CD14-positive monocyte (primary cell): Measurements from ENCODE around the gene XDH. TPM values are rescaled to one million over a fixed set of nuclear protein-coding genes. Genes with fewer than 3 reads are reported as not detected.
A peak's percentile ranks its signal among the peaks of the same experiment; 100 is the strongest.

Source experiments
- DNase-seq, 3 donors: peaks; one replicate each; pipeline ENCODE4 v3.0.0-alpha.2; 2011 to 2022
- H2AFZ ChIP-seq: 2 replicates; pipeline ENCODE4 v1.6.0; 2012; ENCODE audit warnings: mild to moderate bottlenecking, low read depth, low read length, inconsistent platforms; ENCODE audit not compliant: insufficient read depth, poor library complexity, severe bottlenecking
- H3K27ac ChIP-seq, 2 donors: 1 replicate in 1 of 2; 2 replicates in 1 of 2; pipeline ENCODE4 v1.5.1; 2012 to 2013; ENCODE audit warnings: low read length in 2 of 2, control low read depth in 1 of 2, inconsistent platforms in 1 of 2, low read depth in 1 of 2, mild to moderate bottlenecking in 1 of 2
- H3K27me3 ChIP-seq, 2 donors: one replicate each; pipeline versions ENCODE4 v1.6.0 to v1.6.1; 2011 to 2013; ENCODE audit warnings: low read length in 2 of 2; ENCODE audit not compliant: control insufficient read depth in 2 of 2, insufficient read depth in 2 of 2
- H3K36me3 ChIP-seq, 2 donors: replicated peaks in 1 of 2; 1 replicate in 1 of 2; 2 replicates in 1 of 2; pipeline versions ENCODE4 v1.5.1 to v1.6.1; 2012 to 2013; ENCODE audit warnings: low read length in 2 of 2, control low read depth in 1 of 2, inconsistent platforms in 1 of 2, mild to moderate bottlenecking in 1 of 2; ENCODE audit not compliant: insufficient read depth in 2 of 2, control insufficient read depth in 1 of 2
- H3K4me1 ChIP-seq, 2 donors: 1 replicate in 1 of 2; 2 replicates in 1 of 2; pipeline versions ENCODE4 v1.5.1 to v1.6.1; 2012 to 2013; ENCODE audit warnings: low read length in 2 of 2, control low read depth in 1 of 2, inconsistent platforms in 1 of 2, mild to moderate bottlenecking in 1 of 2, moderate library complexity in 1 of 2; ENCODE audit not compliant: insufficient read depth in 2 of 2, control insufficient read depth in 1 of 2
- H3K4me2 ChIP-seq: replicated peaks from 2 replicates; pipeline ENCODE3; 2012; ENCODE audit warnings: low read length, moderate library complexity, mild to moderate bottlenecking; ENCODE audit not compliant: poor library complexity, severe bottlenecking; ENCODE audit errors: extremely low read depth
- H3K4me3 ChIP-seq, 3 experiments: fragments of 200-600 bp in 1 of 3; sonication (generic) in 1 of 3; replicated peaks in 1 of 3; 1 replicate in 2 of 3; 2 replicates in 1 of 3; pipeline ENCODE4 v1.5.1; 2011 to 2013; ENCODE audit warnings: low read length in 3 of 3, mild to moderate bottlenecking in 3 of 3, control low read depth in 2 of 3, low read depth in 2 of 3, inconsistent platforms in 1 of 3, moderate library complexity in 1 of 3
- H3K79me2 ChIP-seq: 2 replicates; pipeline ENCODE4 v1.6.0; 2012; ENCODE audit warnings: mild to moderate bottlenecking, control low read depth, inconsistent platforms, low read length, moderate library complexity; ENCODE audit not compliant: insufficient read depth
- H3K9ac ChIP-seq: 2 replicates; pipeline ENCODE4 v1.6.0; 2017; ENCODE audit warnings: low read length, mild to moderate bottlenecking; ENCODE audit not compliant: insufficient read depth, poor library complexity, severe bottlenecking
- H3K9me3 ChIP-seq, 2 donors: replicated peaks in 1 of 2; 1 replicate in 1 of 2; 2 replicates in 1 of 2; pipeline versions ENCODE4 v1.5.1 to v1.6.1; 2012 to 2013; ENCODE audit warnings: low read length in 2 of 2, control low read depth in 1 of 2; ENCODE audit not compliant: control insufficient read depth in 1 of 2, insufficient read depth in 1 of 2
- H4K20me1 ChIP-seq: 2 replicates; pipeline ENCODE4 v1.6.0; 2012; ENCODE audit warnings: mild to moderate bottlenecking, low read length, control low read depth, moderate library complexity; ENCODE audit not compliant: insufficient read depth
- H3K27ac Mint-ChIP-seq, 7 donors: one replicate each; pipeline ENCODE4 v1.8.0; 2020; ENCODE audit warnings: mild to moderate bottlenecking in 7 of 7, mixed read lengths in 7 of 7, moderate library complexity in 6 of 7, inconsistent platforms in 2 of 7
- H3K27me3 Mint-ChIP-seq, 3 donors: one replicate each; pipeline ENCODE4 v1.8.0; 2021 to 2022; ENCODE audit warnings: low read depth in 3 of 3, mild to moderate bottlenecking in 3 of 3, mixed read lengths in 3 of 3, moderate library complexity in 3 of 3, inconsistent platforms in 1 of 3
- H3K36me3 Mint-ChIP-seq, 2 donors: one replicate each; pipeline ENCODE4 v1.8.0; 2020; ENCODE audit warnings: mixed read lengths in 2 of 2, inconsistent platforms in 1 of 2, mild to moderate bottlenecking in 1 of 2
- H3K4me1 Mint-ChIP-seq: one replicate; pipeline ENCODE4 v1.8.0; 2020; ENCODE audit warnings: mild to moderate bottlenecking, mixed read lengths
- H3K4me3 Mint-ChIP-seq, 2 donors: one replicate each; pipeline ENCODE4 v1.8.0; 2020; ENCODE audit warnings: mild to moderate bottlenecking in 2 of 2, mixed read lengths in 2 of 2, moderate library complexity in 1 of 2
- H3K9me3 Mint-ChIP-seq, 7 donors: one replicate each; pipeline ENCODE4 v1.8.0; 2020 to 2022; ENCODE audit warnings: mixed read lengths in 7 of 7, mild to moderate bottlenecking in 6 of 7, moderate library complexity in 6 of 7, inconsistent platforms in 2 of 7
- WGBS: methylation state at CpG from one replicate; pipeline ENCODE4 v1.1.5; 2013; ENCODE audit warnings: missing lambda C conversion rate; ENCODE audit not compliant: insufficient coverage; 5-methylcytosine and 5-hydroxymethylcytosine counted together
- intact Hi-C, 2 donors: fragments of 100-400 bp; cut with micrococcal nuclease; formaldehyde crosslinking; loops; one replicate each; pipeline versions ENCODE4 v1.15.0 to v1.15.1; 2023
- polyA plus RNA-seq, 3 donors: library from polyadenylated mRNA; depleted of rRNA in 1 of 3; unstranded in 2 of 3; stranded (reverse) in 1 of 3; fragments of 300-500 nt in 2 of 3; fragments of >200 nt in 1 of 3; fragmentation: Illumina TruSeq in 2 of 3; gene quantifications; 1 replicate in 2 of 3; 2 replicates in 1 of 3; pipeline ENCODE4 v1.2.3, GENCODE V29; 2012 to 2021
- TF ChIP-seq, protein P1 (sequence below): fragments of 200-600 bp; IDR thresholded peaks from one replicate; pipeline ENCODE4 v1.8.0; 2022; ENCODE audit warnings: antibody characterized with exemption, mild to moderate bottlenecking

XDH gene
- polyA plus RNA-seq, 3 donors = not detected

DNA sequence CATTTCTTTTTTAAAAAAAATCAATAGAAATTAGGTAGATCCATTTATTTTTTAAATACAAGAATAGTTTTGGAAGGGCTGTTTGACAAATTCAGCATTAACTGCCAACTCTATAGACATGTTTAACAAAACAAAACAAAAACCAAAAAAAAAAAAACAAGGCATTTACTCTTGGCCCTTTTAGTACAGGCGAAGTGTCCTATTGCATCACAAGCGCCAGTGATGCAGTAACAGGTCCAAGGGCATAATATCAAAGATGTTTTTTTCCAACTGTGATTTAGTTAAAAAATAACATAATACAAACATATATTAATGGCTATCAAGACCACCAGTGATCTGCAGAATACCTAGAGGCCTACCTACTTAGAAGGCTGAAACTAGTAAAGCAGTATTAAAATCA lies 55.3 kb downstream of the XDH start:
- Mint-ChIP-seq H3K4me1 (peaks cover 3% of the 10 kb centered on the region), H3K27me3 (peaks cover 8 to 19% (median 19%) of the 10 kb centered on the region in 3 donors), H3K9me3 (no peaks in the 10 kb centered on the region), H3K27ac (no peak overlapping the region), H3K36me3 (no peaks in the 10 kb centered on the region), H3K4me3 (no peak overlapping the region)
- Histone ChIP-seq H3K27me3 (peaks cover 0 to 2% of the 10 kb centered on the region in 2 donors), H3K79me2 (no peaks in the 10 kb centered on the region), H4K20me1 (no peaks in the 10 kb centered on the region), H2AFZ (no peak overlapping the region), H3K4me1 (no peaks in the 10 kb centered on the region), H3K9me3 (no peaks in the 10 kb centered on the region), H3K4me3 (no peak overlapping the region), H3K36me3 (no peaks in the 10 kb centered on the region), H3K27ac (no peak overlapping the region), H3K4me2 (no peak overlapping the region), H3K9ac (no peak overlapping the region)
- WGBS = no CpG with 5 or more reads among the region's 2 CpGs
- no peak for DNase-seq
- intact Hi-C loops = no loop called here
- TF ChIP-seq, protein P1, sequence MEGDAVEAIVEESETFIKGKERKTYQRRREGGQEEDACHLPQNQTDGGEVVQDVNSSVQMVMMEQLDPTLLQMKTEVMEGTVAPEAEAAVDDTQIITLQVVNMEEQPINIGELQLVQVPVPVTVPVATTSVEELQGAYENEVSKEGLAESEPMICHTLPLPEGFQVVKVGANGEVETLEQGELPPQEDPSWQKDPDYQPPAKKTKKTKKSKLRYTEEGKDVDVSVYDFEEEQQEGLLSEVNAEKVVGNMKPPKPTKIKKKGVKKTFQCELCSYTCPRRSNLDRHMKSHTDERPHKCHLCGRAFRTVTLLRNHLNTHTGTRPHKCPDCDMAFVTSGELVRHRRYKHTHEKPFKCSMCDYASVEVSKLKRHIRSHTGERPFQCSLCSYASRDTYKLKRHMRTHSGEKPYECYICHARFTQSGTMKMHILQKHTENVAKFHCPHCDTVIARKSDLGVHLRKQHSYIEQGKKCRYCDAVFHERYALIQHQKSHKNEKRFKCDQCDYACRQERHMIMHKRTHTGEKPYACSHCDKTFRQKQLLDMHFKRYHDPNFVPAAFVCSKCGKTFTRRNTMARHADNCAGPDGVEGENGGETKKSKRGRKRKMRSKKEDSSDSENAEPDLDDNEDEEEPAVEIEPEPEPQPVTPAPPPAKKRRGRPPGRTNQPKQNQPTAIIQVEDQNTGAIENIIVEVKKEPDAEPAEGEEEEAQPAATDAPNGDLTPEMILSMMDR = no peak

DNA sequence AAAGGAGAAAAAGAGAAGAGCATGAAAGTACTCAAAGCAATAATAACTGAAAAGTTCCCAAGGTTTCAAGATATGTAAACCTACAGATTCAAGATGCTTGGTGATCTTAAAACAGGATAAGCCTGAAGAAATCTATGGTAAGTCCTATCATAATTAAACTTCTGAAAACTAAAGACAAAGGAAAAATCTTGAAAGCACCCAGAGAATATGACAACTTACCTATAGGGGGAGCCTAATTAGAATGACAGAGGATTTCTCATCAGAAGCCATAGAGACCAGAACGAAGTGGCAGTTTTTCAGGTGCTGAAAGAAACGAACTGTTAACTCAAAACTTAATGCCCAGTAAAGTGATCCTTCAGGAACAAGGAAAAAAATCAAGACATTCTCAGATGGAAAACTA lies 59.7 kb downstream of the XDH start:
- peak overlapping the region in 1 of 2 donors; percentile 51 for H3K4me3 Mint-ChIP-seq
- no peak for DNase-seq
- intact Hi-C loops = no loop called here
- peaks cover 0 to 2% of the 10 kb centered on the region in 2 donors for H3K27me3 ChIP-seq
- peaks cover 10 to 18% (median 18%) of the 10 kb centered on the region in 3 donors for H3K27me3 Mint-ChIP-seq
- WGBS = no CpG with 5 or more reads among the region's 2 CpGs
- no peak overlapping the region for H3K9ac ChIP-seq
- no peaks in the 10 kb centered on the region for H3K79me2 ChIP-seq
- H3K36me3 ChIP-seq = no peaks in the 10 kb centered on the region
- H3K9me3 ChIP-seq = no peaks in the 10 kb centered on the region
- TF ChIP-seq, protein P1 = peak; percentile 56
- H3K4me2 ChIP-seq = no peak overlapping the region
- no peak overlapping the region for H2AFZ ChIP-seq
- H3K4me1 Mint-ChIP-seq = peaks cover 3% of the 10 kb centered on the region
- H3K4me3 ChIP-seq = no peak overlapping the region
- peaks cover 0 to 5% (median 0%) of the 10 kb centered on the region in 7 donors for H3K9me3 Mint-ChIP-seq
- H3K4me1 ChIP-seq = no peaks in the 10 kb centered on the region
- H3K36me3 Mint-ChIP-seq = no peaks in the 10 kb centered on the region
- H4K20me1 ChIP-seq = no peaks in the 10 kb centered on the region
- H3K27ac Mint-ChIP-seq = no peak overlapping the region
- H3K27ac ChIP-seq = no peak overlapping the region
